ENCODE data around the gene CPD. TPM values are rescaled to one million over a fixed set of nuclear protein-coding genes. Genes with fewer than 3 reads are reported as not detected.
"Not testable (repeated sequence)": the region's sequence is repeated elsewhere in the genome, so short reads cannot be mapped to it uniquely, and the experiment has no call there.

CPD gene
- total RNA-seq, 1 donor from 2014 or later, result 72.4 TPM

GRCh38 chr17:30450125-30451027 lies 71.6 kb downstream of the CPD start:
- peaks cover 49% of the 10 kb centered on the region for H3K36me3 Mint-ChIP-seq (ENCODE audit: unreplicated experiment)
- H3K27ac Mint-ChIP-seq (ENCODE audit: unreplicated experiment), result no peak overlapping the region
- peaks cover 2% of the 10 kb centered on the region for H3K4me1 Mint-ChIP-seq (ENCODE audit: unreplicated experiment)
- no peaks in the 10 kb centered on the region for H3K27me3 Mint-ChIP-seq (ENCODE audit: unreplicated experiment)
- no peak for TF ChIP-seq CTCF (IDR thresholded peaks at IDR 0.05)
- DNase-seq (ENCODE audit: extremely low spot score, unreplicated experiment), result no peak
- no peak overlapping the region for H3K4me3 Mint-ChIP-seq (ENCODE audit: unreplicated experiment)
- H3K9me3 Mint-ChIP-seq (ENCODE audit: unreplicated experiment), result peaks cover 5% of the 10 kb centered on the region

GRCh38 chr17:30454635-30455034 lies 75.9 kb downstream of the CPD start:
- DNase-seq (ENCODE audit: extremely low spot score, unreplicated experiment), result no peak
- Mint-ChIP-seq H3K9me3 (ENCODE audit: unreplicated experiment) (peaks cover 5% of the 10 kb centered on the region), H3K36me3 (ENCODE audit: unreplicated experiment) (peaks cover 48% of the 10 kb centered on the region), H3K4me1 (ENCODE audit: unreplicated experiment) (no peaks in the 10 kb centered on the region), H3K4me3 (ENCODE audit: unreplicated experiment) (no peak overlapping the region), H3K27ac (ENCODE audit: unreplicated experiment) (no peak overlapping the region), H3K27me3 (ENCODE audit: unreplicated experiment) (no peaks in the 10 kb centered on the region)
- no peak for TF ChIP-seq CTCF (IDR thresholded peaks at IDR 0.05)

GRCh38 chr17:30458371-30458770 lies 79.6 kb downstream of the CPD start:
- no peak overlapping the region for H3K27ac Mint-ChIP-seq (ENCODE audit: unreplicated experiment)
- no peak for DNase-seq (ENCODE audit: extremely low spot score, unreplicated experiment)

GRCh38 chr17:30458797-30459413 lies 80.2 kb downstream of the CPD start:
- peaks cover 43% of the 10 kb centered on the region for H3K36me3 Mint-ChIP-seq (ENCODE audit: unreplicated experiment)
- not testable (repeated sequence) for DNase-seq (ENCODE audit: extremely low spot score, unreplicated experiment); H3K27ac Mint-ChIP-seq (ENCODE audit: unreplicated experiment)

More at GRCh38 chr17:30458371-30458770, 79.6 kb downstream of the CPD start:
- no peak for TF ChIP-seq CTCF (IDR thresholded peaks at IDR 0.05)
- Mint-ChIP-seq H3K9me3 (ENCODE audit: unreplicated experiment) (peaks cover 5% of the 10 kb centered on the region), H3K27me3 (ENCODE audit: unreplicated experiment) (no peaks in the 10 kb centered on the region), H3K4me1 (ENCODE audit: unreplicated experiment) (peaks cover 2% of the 10 kb centered on the region), H3K4me3 (ENCODE audit: unreplicated experiment) (no peak overlapping the region), H3K36me3 (ENCODE audit: unreplicated experiment) (peaks cover 44% of the 10 kb centered on the region)

GRCh38 chr17:30468465-30468864 lies 89.7 kb downstream of the CPD start:
- Mint-ChIP-seq H3K27me3 (ENCODE audit: unreplicated experiment) (no peaks in the 10 kb centered on the region), H3K4me1 (ENCODE audit: unreplicated experiment) (peaks cover under 1% of the 10 kb centered on the region), H3K27ac (ENCODE audit: unreplicated experiment) (no peak overlapping the region), H3K9me3 (ENCODE audit: unreplicated experiment) (no peaks in the 10 kb centered on the region), H3K4me3 (ENCODE audit: unreplicated experiment) (no peak overlapping the region), H3K36me3 (ENCODE audit: unreplicated experiment) (peaks cover 16% of the 10 kb centered on the region)
- TF ChIP-seq CTCF (IDR thresholded peaks at IDR 0.05), result no peak
- DNase-seq (ENCODE audit: extremely low spot score, unreplicated experiment), result no peak

More at GRCh38 chr17:30458797-30459413, 80.2 kb downstream of the CPD start:
- H3K9me3 Mint-ChIP-seq (ENCODE audit: unreplicated experiment); H3K27me3 Mint-ChIP-seq (ENCODE audit: unreplicated experiment); H3K4me3 Mint-ChIP-seq (ENCODE audit: unreplicated experiment); H3K4me1 Mint-ChIP-seq (ENCODE audit: unreplicated experiment): not testable (repeated sequence)
